Measurements from ENCODE around the gene ARL9.

The ARL9 gene

DNA sequence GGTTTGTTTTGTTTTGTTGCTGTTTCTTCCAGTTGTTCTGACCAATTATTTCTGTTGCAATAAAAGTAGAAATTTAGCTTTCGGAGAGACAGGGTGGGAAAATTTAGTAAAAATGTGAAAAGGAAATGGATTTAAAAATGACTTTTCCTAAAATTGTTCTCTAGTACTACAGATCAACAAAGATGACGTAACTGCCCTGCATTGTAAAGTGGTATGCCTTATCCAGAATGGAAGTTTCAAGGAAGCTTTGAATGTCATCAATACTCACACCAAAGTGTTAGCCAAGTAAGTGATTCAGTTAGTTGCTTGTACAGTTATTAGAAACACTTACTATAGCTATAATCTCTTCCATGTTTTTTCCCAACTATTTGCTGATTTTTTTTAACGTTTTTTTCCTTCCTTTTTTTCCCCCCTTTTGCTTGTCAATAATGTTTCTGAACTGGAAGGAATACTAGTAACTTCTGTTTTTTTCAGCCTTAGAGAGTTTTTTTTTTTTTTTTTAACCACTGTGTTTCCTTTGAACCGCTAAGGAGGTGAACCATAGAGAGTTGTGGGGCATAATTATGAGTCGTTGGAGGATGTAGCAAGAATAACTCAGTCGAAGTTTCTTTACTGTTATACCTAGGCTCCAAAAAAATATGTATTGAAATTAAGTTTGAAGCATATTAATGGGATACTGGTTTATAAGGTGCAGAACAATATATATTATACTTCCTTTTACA lies 35.9 kb upstream of the ARL9 start:
- Histone ChIP-seq H3K27me3 (ENCODE audit: control insufficient read depth in 1 of 2, insufficient read depth in 2 of 2, low read length in 2 of 2) (no peaks in the 10 kb centered on the region), H3K9me3 (ENCODE audit: control insufficient read depth in 2 of 2, low read length in 2 of 2) (no peaks in the 10 kb centered on the region), H3K36me3 (ENCODE audit: control insufficient read depth in 2 of 2, insufficient read depth in 2 of 2, low read length in 2 of 2) (peaks cover 23 to 30% of the 10 kb centered on the region in 2 donors), H3K4me3 (ENCODE audit: low read length in 2 of 2) (no peak overlapping the region), H3K27ac (ENCODE audit: low read length) (no peak overlapping the region), H3K4me1 (ENCODE audit: control insufficient read depth, insufficient read depth, low read length) (peaks cover 13% of the 10 kb centered on the region), H3K9ac (ENCODE audit: low read length in 2 of 2) (no peak overlapping the region)

- no peak overlapping the region for H3K27ac ChIP-seq (ENCODE audit: low read length)
- peaks cover 36 to 51% of the 10 kb centered on the region in 2 donors for H3K36me3 ChIP-seq (ENCODE audit: control insufficient read depth in 2 of 2, insufficient read depth in 2 of 2, low read length in 2 of 2)
- no peaks in the 10 kb centered on the region for H3K27me3 ChIP-seq (ENCODE audit: control insufficient read depth in 1 of 2, insufficient read depth in 2 of 2, low read length in 2 of 2)
- no peak overlapping the region for H3K4me3 ChIP-seq (ENCODE audit: low read length in 2 of 2)
- no peak overlapping the region for H3K9ac ChIP-seq (ENCODE audit: low read length in 2 of 2)
- H3K9me3 ChIP-seq (ENCODE audit: control insufficient read depth in 2 of 2, low read length in 2 of 2): no peaks in the 10 kb centered on the region
- H3K4me1 ChIP-seq (ENCODE audit: control insufficient read depth, insufficient read depth, low read length): no peaks in the 10 kb centered on the region
Measured at GRCh38 chr4:56475917-56476316, 29.7 kb upstream of the ARL9 start.

- H3K9ac ChIP-seq (ENCODE audit: low read length in 2 of 2): no peak overlapping the region
- peaks cover 29 to 42% of the 10 kb centered on the region in 2 donors for H3K36me3 ChIP-seq (ENCODE audit: control insufficient read depth in 2 of 2, insufficient read depth in 2 of 2, low read length in 2 of 2)
Measured at GRCh38 chr4:56477192-56477702, 28.3 kb upstream of the ARL9 start.

GRCh38 chr4:56480691-56481090 lies 24.9 kb upstream of the ARL9 start:
- Histone ChIP-seq H3K4me1 (ENCODE audit: control insufficient read depth, insufficient read depth, low read length) (no peaks in the 10 kb centered on the region), H3K4me3 (ENCODE audit: low read length in 2 of 2) (no peak overlapping the region), H3K9me3 (ENCODE audit: control insufficient read depth in 2 of 2, low read length in 2 of 2) (no peaks in the 10 kb centered on the region), H3K9ac (ENCODE audit: low read length in 2 of 2) (no peak overlapping the region), H3K36me3 (ENCODE audit: control insufficient read depth in 2 of 2, insufficient read depth in 2 of 2, low read length in 2 of 2) (peaks cover 15 to 32% of the 10 kb centered on the region in 2 donors), H3K27ac (ENCODE audit: low read length) (no peak overlapping the region), H3K27me3 (ENCODE audit: control insufficient read depth in 1 of 2, insufficient read depth in 2 of 2, low read length in 2 of 2) (no peaks in the 10 kb centered on the region)

More at GRCh38 chr4:56477192-56477702, 28.3 kb upstream of the ARL9 start:
- Histone ChIP-seq H3K9me3 (ENCODE audit: control insufficient read depth in 2 of 2, low read length in 2 of 2) (no peaks in the 10 kb centered on the region), H3K27ac (ENCODE audit: low read length) (no peak overlapping the region), H3K4me1 (ENCODE audit: control insufficient read depth, insufficient read depth, low read length) (no peaks in the 10 kb centered on the region), H3K4me3 (ENCODE audit: low read length in 2 of 2) (no peak overlapping the region), H3K27me3 (ENCODE audit: control insufficient read depth in 1 of 2, insufficient read depth in 2 of 2, low read length in 2 of 2) (no peaks in the 10 kb centered on the region)

- no peak overlapping the region for H3K4me3 ChIP-seq (ENCODE audit: low read length in 2 of 2)
- H3K4me1 ChIP-seq (ENCODE audit: control insufficient read depth, insufficient read depth, low read length): no peaks in the 10 kb centered on the region
- peaks cover 11 to 14% of the 10 kb centered on the region in 2 donors for H3K36me3 ChIP-seq (ENCODE audit: control insufficient read depth in 2 of 2, insufficient read depth in 2 of 2, low read length in 2 of 2)
- H3K27me3 ChIP-seq (ENCODE audit: control insufficient read depth in 1 of 2, insufficient read depth in 2 of 2, low read length in 2 of 2): no peaks in the 10 kb centered on the region
- no peak overlapping the region for H3K27ac ChIP-seq (ENCODE audit: low read length)
- no peak overlapping the region for H3K9ac ChIP-seq (ENCODE audit: low read length in 2 of 2)
- H3K9me3 ChIP-seq (ENCODE audit: control insufficient read depth in 2 of 2, low read length in 2 of 2): no peaks in the 10 kb centered on the region
Measured at GRCh38 chr4:56496241-56496640, 9.3 kb upstream of the ARL9 start.

DNA sequence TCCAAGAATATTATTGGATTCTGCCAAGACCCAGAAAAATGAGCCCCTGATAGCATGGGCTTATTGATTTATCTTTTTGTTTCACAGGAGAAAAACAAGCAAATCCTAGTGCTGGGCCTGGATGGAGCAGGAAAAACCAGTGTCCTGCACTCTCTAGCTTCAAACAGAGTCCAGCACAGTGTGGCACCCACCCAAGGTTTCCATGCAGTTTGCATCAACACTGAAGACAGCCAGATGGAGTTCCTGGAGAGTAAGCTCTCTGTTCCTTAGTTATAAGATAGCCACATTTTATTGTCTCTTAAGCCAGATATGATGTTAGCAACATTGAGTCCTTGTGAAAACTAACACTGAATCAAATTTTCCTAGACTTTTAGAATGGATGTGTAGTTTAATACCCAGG lies 5.5 kb downstream of the ARL9 start:
- no peak overlapping the region for H3K9ac ChIP-seq (ENCODE audit: low read length in 2 of 2)
- no peak overlapping the region for H3K27ac ChIP-seq (ENCODE audit: low read length)
- H3K36me3 ChIP-seq (ENCODE audit: control insufficient read depth in 2 of 2, insufficient read depth in 2 of 2, low read length in 2 of 2): no peaks in the 10 kb centered on the region
- no peaks in the 10 kb centered on the region for H3K27me3 ChIP-seq (ENCODE audit: control insufficient read depth in 1 of 2, insufficient read depth in 2 of 2, low read length in 2 of 2)
- H3K4me1 ChIP-seq (ENCODE audit: control insufficient read depth, insufficient read depth, low read length): peaks cover 12% of the 10 kb centered on the region
- H3K4me3 ChIP-seq (ENCODE audit: low read length in 2 of 2): no peak overlapping the region
- no peaks in the 10 kb centered on the region for H3K9me3 ChIP-seq (ENCODE audit: control insufficient read depth in 2 of 2, low read length in 2 of 2)

DNA sequence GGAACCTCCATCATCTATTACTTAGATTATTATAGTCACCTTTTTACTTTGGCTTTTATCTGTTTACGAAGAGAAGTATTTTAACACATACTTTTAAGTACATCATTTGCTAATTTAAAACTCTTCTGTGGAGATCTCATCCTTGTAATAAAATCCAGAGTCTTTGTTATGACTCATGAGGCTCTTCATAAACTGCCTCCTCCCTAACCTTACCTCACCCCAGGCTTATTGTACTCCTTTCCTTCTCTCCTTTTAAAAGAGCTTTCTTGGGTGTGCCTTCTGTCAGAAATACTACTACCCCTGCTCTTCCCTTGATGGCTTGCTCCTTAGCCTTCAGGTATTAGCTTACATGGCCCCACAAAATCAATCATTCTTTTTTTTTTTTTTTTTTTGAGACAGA lies 6.6 kb downstream of the ARL9 start:
- H3K36me3 ChIP-seq (ENCODE audit: control insufficient read depth in 2 of 2, insufficient read depth in 2 of 2, low read length in 2 of 2): no peaks in the 10 kb centered on the region
- H3K4me3 ChIP-seq (ENCODE audit: low read length in 2 of 2): no peak overlapping the region
- no peaks in the 10 kb centered on the region for H3K9me3 ChIP-seq (ENCODE audit: control insufficient read depth in 2 of 2, low read length in 2 of 2)
- no peak overlapping the region for H3K27ac ChIP-seq (ENCODE audit: low read length)
- H3K9ac ChIP-seq (ENCODE audit: low read length in 2 of 2): no peak overlapping the region
- H3K4me1 ChIP-seq (ENCODE audit: control insufficient read depth, insufficient read depth, low read length): peaks cover 7% of the 10 kb centered on the region
- H3K27me3 ChIP-seq (ENCODE audit: control insufficient read depth in 1 of 2, insufficient read depth in 2 of 2, low read length in 2 of 2): no peaks in the 10 kb centered on the region

GRCh38 chr4:56513517-56513916 lies 7.9 kb downstream of the ARL9 start:
- Histone ChIP-seq H3K27ac (ENCODE audit: low read length) (no peak overlapping the region), H3K27me3 (ENCODE audit: control insufficient read depth in 1 of 2, insufficient read depth in 2 of 2, low read length in 2 of 2) (no peaks in the 10 kb centered on the region), H3K4me3 (ENCODE audit: low read length in 2 of 2) (no peak overlapping the region), H3K9ac (ENCODE audit: low read length in 2 of 2) (no peak overlapping the region), H3K4me1 (ENCODE audit: control insufficient read depth, insufficient read depth, low read length) (peaks cover 7% of the 10 kb centered on the region), H3K9me3 (ENCODE audit: control insufficient read depth in 2 of 2, low read length in 2 of 2) (no peaks in the 10 kb centered on the region), H3K36me3 (ENCODE audit: control insufficient read depth in 2 of 2, insufficient read depth in 2 of 2, low read length in 2 of 2) (no peaks in the 10 kb centered on the region)

DNA sequence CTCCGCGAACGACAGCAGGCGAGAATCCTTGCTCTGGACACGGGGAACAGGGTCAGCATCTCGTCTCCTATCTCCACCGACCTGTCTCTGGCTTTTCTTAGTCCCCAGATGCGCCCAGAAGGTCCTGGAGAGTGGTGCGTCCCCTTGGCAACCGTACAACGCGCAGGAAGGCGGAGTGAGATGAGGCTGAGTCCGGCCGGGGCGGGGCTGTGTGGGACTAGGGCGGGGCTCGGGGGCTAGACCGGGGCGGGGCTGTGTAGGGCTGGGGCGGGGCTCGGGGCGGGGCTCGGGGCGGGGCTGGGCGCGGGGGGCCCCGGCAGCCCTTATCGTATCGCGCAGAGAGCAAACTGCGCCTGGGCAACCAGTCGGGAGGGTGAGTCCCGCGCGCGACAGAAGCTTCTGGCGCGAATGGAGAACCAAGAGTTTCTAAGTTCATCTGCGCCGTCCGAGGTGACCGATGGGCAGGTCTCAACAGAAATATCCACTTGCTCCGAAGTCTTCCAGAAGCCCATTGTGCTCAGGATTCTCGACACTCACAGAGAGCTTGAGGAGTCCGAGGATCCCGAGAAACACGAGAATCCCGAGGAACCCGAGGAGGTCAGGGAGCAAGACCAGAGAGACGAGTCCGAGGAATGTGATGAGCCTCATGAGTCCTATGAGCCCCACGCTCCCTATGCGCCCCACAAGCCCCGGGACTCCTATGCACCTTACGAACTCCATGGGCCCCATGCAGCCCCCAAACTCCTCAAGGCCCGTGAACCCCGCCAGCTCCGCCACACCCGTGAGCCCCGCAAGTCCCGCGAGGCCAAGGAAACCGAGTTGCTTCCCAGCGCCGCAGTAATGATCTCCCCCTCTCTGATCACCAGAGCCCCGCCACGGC lies 24.9 kb downstream of the ARL9 start:
- no peak overlapping the region for H3K27ac ChIP-seq (ENCODE audit: low read length)
- no peaks in the 10 kb centered on the region for H3K27me3 ChIP-seq (ENCODE audit: control insufficient read depth in 1 of 2, insufficient read depth in 2 of 2, low read length in 2 of 2)
- H3K9ac ChIP-seq (ENCODE audit: low read length in 2 of 2): peak overlapping the region; percentile 60 to 72
- peaks cover 10% of the 10 kb centered on the region for H3K4me1 ChIP-seq (ENCODE audit: control insufficient read depth, insufficient read depth, low read length)
- H3K4me3 ChIP-seq (ENCODE audit: low read length in 2 of 2): peak overlapping the region; percentile 68 to 86
- no peaks in the 10 kb centered on the region for H3K9me3 ChIP-seq (ENCODE audit: control insufficient read depth in 2 of 2, low read length in 2 of 2)
- no peaks in the 10 kb centered on the region for H3K36me3 ChIP-seq (ENCODE audit: control insufficient read depth in 2 of 2, insufficient read depth in 2 of 2, low read length in 2 of 2)

DNA sequence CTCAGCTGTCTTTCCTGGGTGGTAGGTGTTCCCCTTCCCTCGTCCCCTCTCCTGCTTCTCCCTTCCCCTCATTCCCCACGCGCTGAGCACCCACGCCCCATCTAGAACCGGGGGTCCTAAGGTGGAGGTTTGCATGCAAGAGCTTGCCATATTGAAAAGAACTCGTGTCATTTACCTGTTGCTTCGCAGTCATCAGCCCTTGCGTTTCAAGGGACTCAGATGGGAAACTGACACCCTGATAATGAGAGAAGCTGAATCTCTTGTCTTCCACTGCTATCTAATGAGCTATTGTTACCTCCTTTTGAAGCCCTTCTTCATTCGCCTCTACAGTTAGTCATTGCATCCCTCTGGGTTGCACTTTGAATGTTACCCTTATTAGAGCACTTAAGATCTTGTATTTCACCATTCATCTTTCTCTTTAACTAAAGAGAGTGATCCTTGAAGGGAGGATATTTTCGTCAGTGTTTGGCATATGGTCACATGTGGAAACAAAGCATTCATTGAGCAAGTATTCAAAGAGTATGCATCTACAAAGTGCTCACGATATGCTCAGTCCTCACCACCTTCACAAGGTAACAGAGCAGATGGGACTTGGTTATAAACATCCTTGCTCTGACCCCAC lies 25.7 kb downstream of the ARL9 start:
- H3K9me3 ChIP-seq (ENCODE audit: control insufficient read depth in 2 of 2, low read length in 2 of 2): no peaks in the 10 kb centered on the region
- peak overlapping the region; percentile 68 to 86 for H3K4me3 ChIP-seq (ENCODE audit: low read length in 2 of 2)
- no peaks in the 10 kb centered on the region for H3K27me3 ChIP-seq (ENCODE audit: control insufficient read depth in 1 of 2, insufficient read depth in 2 of 2, low read length in 2 of 2)
- H3K36me3 ChIP-seq (ENCODE audit: control insufficient read depth in 2 of 2, insufficient read depth in 2 of 2, low read length in 2 of 2): no peaks in the 10 kb centered on the region
- H3K27ac ChIP-seq (ENCODE audit: low read length): no peak overlapping the region
- peak overlapping the region; percentile 60 to 72 for H3K9ac ChIP-seq (ENCODE audit: low read length in 2 of 2)
- H3K4me1 ChIP-seq (ENCODE audit: control insufficient read depth, insufficient read depth, low read length): peaks cover 10% of the 10 kb centered on the region

Data from stomach smooth muscle (tissue), 2 donors.